ENCODE results near the gene BOK.
"Not testable (repeated sequence)": the region's sequence is repeated elsewhere in the genome, so short reads cannot be mapped to it uniquely, and the experiment has no call there.

The BOK gene, protein sequence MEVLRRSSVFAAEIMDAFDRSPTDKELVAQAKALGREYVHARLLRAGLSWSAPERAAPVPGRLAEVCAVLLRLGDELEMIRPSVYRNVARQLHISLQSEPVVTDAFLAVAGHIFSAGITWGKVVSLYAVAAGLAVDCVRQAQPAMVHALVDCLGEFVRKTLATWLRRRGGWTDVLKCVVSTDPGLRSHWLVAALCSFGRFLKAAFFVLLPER

DNA sequence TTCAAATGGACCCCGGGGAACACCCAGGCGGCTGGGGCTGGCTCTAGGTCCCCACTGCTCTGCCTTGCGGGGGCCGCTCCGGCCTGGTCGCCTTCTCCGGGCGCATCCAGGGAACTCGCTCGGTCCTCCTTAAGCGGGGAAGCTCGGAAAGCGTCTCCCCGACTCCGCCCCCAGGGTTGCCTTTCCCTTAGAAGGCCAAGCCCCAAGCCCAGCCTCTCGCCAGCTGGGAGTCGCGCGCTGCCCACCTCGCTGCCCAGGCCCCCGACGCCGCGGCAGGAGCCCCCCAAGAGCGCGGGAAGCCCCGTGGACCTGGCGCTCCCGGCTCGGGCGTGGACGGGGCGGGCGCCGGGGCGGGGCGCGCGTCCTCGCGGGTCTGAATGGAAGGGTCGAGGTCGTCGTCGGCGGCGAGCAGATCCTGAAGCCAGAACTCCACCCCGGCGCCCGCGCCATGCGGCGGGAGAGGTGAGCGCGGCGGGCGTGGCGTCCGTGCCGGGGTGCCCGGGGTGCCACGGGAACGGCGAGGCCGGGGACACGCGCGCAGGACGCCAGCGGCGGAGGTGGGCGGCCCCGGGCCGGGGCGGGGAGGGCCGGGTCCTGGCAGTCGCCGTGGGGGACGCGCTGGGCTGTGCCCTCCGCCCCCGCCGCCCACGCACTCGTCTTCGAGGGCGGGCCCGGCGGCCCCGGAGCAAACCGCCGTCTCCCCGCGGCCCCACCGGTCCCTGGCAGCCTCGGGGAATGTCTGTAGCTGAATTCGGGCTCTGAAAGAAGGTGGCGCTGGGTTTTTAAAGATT, at the start of gene BOK:
Gene BOK, plus strand, starts transcription at position 214 of the 791 bp plus-strand sequence. CDS start 739 bp downstream, outside the sequence.
- DNase-seq = no peak

DNA sequence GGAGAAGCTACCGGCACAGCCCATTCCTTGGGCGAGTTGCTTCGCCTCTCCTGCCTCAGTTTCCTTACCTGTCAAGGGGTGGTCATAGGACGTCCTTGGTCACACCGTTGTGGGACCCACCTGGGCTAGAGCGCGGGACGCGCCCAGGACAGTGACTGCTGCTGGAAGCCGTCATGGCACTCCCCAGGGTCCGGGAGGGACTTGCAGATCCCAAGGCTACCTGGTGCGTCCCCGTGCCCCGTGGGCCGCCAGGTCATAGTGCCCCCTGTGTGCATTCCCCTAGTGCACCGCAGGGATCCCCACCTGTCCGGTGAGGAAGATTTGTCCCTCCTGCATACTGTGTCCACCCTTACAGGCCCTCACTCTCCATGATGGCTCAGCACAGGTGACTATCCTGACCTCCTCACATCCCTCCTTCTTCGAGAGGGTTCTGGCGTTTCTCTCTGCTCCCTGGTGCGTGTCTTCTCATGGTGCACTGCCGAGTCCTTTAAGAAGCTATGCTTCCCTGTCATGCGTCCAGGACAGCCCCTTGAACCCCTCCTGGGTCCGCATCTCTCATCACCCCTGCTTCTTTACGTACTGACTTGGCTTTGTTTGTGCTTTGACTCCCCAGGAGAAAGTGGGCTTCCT, 49.3 kb upstream of the BOK start:
- DNase-seq = no peak

DNA sequence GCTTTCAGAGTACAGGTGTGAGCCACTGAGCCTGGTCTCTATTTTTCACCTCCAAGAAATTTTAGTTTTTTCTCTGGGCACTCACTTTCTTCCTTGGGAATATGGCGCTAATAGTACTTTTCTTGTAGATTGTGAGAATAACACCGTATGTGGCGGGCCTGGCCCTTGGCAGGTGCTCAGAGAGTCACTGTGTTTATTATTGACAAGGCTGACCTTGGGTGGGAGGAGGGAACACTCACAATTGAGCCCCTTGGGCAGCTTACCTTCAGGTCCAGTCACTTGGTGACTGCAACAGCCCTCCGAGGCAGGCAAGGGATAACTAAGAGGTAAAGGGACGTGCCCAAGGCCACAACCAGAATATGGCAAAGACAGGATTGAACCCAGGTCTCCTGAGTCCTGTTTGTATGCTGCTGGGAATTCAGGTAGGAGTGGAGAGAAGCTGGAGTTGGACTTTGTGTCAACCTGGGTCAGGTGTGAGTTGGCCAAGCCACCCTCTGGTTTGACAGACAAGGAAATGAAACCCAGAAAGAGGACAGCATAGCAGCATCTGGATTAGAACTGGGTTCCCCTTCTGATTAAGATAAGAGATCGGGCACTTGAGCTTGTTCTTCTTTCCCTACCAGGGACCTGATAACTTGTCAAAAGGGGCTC, 47.3 kb upstream of the BOK start:
- no peak for DNase-seq

DNA sequence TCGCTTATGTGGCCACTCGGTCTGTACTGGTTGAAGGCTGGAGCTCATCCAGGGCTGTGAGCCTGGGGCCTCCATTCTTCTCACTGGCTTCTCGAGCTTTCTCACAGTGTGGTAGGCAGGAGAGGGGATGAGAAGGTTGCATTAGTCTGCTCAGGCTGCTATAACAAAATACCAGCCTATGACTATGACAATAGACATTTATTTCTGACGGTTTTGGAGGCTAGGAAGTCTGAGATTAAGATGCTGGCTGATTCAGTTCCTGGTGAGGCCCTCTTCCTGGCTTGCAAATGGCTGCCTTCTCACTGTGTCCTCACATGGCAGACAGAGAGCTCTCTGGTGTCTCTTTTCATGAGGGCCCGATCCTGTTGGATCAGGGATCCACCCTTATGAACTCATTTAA, 44.0 kb upstream of the BOK start:
- DNase-seq = no peak

DNA sequence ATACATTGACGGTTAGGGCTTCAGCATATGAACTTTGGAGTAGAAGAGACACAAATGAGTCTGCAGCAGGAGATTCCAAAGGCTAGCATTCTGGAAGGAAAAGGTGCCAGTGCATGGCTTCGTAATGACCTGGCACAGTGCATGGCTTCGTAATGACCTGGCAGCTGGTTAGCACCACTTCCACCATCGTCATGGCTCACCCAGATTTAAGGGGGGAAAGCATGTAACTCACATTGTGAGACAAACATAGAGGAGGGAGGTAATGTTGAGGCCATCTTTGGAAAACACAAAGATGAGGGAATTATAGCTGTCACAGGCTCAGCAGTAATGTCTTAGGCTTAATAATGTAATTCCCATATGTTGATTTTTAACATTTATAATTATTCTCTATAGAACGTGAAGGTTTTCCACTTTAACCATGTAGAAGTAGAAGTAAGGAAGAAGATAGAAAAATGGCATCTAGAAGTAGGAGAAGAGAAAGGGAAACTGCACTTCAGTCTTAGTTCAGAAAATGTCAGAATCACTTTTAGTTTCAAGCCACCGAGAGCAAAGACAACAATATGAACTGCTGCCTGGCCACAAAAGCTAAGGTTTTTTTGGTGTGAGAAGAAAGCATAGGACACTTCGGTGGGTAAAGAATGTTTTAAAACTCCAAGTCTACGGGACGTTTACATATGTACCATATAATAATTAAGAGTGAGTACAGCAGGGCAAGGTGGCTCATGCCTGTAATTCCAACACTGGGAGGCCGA, 43.4 kb upstream of the BOK start:
- DNase-seq = no peak

DNA sequence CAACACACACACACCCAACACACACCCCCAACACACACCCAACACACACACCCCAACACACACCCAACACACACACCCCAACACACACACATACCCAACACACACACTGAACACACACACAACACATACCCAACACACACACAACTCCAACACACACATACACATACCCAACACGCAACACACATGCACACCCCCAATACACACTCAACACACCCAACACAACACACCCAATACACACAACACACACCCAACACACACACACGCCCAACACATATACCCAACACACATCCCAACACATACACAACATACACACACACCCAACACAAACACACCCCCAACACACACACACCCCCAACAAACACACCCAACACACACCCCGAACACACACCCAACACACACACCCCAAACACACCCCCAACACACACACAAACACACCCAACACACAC, 42.0 kb upstream of the BOK start:
- no peak for DNase-seq

DNA sequence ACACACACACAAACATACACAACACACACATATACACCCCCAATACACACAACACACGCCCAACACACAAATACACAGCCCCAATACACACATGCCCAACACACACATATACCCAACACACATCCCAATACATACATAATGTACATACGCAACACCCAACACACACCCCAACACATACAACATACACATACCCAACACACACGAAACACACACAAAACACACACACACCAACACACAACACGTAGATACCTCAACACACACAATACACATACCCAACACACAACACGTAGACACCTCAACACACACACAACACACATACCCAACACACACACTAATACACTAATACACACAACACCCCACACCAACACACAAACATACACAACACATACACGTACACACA, 41.2 kb upstream of the BOK start:
- no peak for DNase-seq

DNA sequence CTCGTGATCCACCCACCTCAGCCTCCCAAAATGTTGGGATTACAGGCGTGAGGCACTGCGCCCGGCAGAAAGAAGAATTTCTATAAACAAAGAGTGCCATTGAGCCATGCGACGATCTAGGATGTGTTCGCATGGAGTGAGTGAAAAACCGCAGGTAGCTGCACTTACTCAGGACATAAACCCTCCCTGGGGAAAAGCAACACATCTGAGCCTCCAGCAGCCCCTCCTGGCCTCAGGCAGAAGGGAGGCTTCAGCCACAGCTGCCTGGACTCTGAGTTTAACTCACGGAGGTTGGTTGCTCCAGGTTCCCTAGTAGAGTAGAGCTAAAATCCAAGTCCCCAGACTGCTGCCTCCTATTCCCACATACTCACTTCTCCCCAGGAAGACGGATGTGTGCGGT, 38.9 kb upstream of the BOK start:
- DNase-seq = peak; percentile 5

DNA sequence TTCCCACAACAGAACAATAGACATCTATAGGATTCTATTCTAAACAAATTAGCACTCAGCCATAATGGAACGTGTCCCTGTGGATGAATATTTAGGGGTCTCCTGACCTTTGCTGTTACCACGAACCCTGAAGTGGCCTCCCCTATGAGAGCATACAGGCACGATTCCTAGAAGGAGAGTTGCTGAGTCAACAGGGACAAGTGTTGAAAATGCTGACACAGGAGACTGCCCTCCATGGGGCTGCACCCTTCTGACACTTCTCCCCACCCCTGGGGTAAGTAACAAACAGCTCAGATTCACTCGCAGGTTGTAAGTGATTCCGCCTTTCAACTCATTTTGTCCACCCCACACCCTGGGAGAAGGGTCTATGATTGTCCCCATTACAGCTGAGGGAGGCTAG, 36.1 kb upstream of the BOK start:
- DNase-seq = no peak

DNA sequence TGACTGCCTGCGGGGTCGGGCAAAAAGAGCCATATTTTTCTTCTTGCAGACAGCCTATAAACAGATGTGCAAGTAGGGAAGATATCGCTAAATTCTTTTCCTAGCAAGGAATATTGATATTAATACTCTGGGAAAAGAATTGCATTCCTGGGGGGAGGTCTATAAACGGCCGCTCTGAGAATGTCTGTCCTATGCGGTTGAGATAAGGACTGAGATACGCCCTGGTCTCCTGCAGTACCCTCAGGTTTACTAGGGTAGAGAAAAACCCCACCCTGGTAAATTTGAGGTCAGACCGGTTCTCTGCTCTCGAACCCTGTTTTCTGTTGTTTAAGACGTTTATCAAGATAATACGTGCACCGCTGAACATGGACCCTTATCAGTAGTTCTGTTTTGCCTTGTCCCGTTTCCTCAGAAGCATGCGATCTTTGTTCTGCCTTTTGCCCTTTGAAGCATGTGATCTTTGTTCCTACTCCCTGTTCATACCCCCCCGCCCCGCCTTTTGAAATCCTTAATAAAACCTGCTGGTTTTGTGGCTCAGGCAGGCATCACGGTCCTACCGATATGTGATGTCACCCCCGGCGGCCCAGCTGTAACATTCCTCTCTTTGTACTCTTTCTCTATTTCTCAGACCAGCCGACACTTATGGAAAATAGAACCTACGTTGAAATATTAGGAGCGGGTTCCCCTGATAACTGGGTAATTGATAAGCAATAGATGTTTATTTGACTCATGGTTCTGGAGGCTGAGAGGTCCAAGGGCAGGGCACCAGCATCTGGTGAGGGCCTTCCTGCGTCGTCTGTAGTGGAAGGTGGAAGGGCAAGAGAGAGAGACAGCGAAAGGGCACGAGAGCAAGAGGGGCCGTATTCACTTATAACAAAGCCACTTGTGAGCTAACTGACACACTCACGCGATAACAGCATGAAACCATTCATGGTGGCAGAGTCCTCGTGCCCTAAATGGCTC, 32.4 kb upstream of the BOK start:
- not testable (repeated sequence) for DNase-seq

DNA sequence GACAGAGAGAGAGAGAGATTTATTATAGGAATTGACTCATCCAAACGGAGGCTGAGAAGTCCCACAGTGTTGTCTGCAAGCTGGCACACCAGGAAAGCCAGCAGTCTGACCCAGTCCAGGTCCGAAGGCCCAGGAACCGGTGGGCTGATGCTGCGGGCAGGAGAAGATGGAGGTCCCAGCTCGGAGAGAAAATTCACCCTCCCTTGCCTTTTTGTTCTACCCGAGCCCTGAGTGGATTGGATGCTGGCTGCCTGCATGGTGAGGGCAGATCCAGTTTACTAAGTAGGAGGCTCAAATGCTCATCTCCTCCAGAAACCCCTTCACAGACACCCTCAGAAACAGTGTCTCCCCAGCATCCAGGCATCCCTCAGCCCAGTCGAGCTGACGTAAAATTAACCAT, 28.0 kb upstream of the BOK start:
- no peak for DNase-seq

DNA sequence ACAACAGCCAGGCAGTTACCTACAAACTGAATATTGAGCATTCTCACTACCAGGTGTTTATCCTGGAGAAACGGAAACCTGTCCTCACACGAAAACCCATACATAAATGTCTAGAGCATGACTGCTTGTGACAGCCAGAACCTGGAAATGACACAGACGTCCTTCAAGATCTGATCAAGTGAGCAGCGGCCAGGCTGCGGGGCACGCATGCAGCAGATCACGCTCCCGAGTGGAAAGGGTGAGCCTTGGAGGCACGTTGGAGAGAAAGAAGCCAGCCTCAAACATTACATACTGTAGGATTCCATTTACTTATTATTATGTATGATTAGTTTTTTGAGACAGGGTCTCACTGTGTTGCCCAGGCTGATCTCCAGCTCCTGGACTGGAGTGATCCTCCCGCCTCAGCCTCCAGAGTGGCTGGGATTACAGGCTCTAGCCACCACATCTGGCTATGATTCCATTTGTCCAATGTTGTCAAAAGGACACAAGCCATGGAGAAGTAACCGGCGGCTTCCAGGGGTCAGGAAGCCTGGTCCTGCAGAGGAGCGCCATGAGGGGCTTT, 27.3 kb upstream of the BOK start:
- no peak for DNase-seq

DNA sequence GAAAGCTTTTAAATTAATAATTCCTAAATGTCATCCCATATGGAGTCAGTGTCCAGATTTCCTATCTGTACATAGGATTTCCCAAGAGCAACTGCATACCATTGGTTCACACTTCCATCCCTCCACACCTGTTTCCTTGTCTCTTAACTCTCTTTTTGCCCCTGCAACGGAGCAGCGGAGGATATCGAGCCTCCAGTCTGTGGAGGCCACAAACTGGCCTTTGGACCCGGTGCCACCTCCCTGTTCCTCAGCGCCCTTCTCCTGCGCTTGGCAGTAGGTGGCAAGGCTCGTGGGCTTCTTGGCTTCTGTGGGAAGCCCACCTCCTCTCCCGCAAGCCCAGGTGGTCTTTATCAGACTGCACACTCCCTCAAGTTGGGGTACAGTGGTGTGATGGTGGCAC, 26.4 kb upstream of the BOK start:
- DNase-seq = no peak

DNA sequence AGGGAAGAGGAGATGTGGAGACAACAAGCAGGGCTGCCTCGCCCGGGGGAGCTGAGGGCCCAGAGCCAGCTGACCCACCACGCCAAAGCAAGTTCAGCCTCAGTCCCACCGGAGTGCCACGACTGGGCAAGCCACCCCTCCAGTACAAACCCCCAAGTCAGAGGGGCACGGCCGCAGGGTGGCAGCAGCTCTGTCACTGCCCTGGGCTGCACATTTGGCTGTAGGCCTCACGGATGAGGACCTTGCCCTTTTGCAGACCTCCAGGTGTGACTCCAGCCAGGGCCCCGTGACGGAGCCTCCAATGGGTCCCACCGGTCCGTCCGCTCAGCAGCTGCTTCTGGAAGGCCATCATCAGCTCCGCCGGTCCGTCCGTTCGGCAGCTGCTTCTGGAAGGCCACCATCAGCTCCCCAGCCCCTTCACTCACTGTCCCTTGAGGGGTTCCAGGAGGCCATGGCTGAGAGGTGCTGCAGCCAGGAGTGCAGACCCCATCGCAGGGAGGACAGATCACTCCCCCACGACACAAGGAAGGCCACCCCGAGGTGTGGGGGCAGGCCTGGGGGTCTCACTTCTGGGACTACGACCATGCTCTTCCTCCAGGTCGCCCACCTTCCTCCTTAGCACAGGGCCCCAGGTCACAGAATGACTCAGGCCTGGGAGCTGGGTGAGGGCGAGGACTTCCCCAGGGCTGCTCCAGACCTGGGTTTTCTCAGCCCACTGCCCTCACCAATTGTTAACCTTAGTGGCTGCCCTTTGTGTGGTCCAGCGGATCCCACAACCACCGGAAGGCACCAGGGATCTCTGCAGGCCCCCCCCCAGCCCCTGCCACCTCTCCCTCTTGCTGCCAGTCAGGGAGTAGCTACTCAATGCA, 25.6 kb upstream of the BOK start:
- no peak for DNase-seq

DNA sequence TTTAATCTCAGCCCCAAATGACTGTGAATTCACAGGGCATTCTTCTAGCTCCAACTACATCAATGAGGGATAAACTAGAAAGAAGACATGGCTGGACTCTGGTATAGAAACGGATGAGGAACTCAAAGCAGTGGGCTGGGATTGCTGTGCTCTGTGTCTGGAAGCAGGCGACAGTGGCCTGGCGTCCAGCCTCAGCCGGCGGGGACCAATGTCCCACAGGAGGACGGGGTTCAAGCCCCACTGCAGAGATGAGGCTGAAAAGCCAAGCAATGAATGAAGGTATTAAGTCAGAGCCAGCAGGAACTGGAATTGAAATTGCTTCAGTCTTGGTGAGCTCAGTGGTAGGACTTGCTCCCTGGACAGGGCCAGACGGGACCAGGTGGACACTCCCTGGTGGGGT, 24.3 kb upstream of the BOK start:
- DNase-seq = no peak

DNA sequence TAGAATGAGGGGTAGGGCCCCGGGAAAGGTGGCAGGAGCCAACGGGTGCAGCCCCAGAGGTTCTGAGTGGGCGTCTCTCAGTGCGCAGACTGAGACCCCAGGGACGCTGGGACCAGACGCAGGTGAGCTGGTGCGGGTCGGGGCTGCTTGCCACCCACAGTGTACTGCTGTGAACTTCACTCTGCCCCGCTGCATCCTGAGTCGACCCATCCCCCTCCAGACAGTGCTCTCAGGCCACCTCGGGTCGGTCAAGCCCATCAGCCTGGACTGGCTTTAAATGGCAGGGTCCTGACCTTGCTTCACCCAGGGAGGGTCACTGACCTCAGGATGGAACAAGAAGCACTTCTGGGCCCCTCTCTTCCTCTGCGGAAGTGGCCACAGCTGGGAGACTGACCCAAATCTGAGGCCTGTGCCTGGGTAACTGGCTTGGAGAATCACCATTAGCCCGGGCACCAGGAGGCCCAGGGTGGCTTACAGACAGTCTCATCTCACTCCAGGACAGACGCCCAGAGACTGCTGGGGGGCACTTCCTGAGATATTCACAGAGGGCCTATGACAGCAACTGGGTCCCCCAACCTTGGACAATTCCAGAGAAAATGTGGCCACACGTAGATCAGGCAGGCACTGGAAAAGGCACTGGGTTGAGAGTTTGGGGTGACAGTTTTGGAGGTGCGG, 23.7 kb upstream of the BOK start:
- DNase-seq = no peak

DNA sequence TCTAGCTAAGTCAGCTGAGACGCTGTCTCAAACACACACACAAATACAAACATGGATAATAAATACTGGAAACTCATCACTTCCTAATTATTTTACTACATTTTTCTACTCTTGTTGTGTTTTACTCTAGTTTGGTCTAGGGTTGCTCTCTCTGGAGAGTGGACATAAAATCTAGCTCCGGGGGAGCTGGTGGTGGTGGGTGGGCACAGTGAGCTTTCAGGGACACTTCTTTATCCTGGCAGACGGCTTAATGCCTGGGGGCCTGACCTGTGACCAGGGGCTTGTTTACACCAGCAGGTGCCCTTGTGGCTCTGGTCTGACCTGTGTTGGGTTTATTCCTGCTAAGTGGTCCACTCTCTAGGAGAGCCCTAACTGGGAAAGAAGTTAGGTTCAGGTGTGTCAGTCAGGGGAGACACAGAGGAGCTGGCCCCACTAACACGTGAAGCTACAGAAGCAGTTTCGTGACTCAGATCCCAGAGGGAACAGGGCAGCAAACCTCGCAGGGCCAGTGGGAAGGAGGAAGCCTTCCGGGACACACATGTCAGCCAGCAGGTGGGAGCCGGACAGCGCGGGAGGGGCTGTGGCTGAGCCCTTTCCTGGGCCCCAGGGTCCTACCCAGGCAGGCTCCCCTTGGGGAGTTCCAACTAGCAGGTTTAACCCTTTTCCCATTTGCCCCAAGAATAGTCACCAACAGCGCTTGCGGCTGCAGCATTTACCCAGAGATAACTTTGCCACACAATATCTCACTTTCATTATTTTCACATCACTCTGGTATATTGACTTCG, 22.5 kb upstream of the BOK start:
- no peak for DNase-seq

DNA sequence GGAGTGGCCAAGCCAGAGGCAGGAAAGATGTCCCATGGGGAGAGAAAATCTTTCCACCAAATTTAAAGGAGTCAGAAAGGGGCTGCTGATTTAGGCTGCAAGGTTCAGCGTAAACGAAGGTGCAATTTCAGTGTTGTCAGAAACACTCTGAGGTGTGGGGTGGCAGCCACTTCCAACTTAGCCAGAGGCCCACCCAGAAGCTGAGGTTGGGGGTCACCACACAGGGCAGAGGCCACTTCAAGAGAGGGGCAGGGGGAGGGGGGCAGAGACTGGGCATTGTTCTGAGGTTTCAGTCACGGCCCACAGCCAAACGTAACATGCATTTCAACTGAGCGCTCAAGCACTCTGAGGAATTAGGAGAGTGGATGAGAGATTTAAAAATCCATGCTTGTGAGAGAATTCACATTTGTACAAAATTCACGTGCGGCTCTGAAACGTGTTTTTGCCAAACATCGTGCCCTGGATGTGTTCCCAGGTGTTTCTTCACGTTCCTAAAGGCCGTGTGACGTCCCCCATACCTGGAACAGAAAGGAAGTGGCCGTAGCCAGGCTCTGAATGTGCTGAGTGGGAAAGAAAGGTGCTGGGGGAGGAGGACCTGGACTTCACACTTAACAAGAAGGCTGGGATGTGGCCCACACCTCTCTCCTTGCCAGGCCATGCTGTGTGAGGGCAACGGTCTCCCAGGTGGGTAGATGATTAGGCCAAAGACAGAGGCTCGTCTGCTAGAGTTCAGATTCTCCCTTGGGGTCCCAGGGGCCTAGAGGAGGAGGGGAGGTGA, 19.5 kb upstream of the BOK start:
- DNase-seq = no peak
